Smooth muscle cell (in vitro differentiated cells): Measurements from ENCODE around the gene DNAH17. TPM values are rescaled to one million over a fixed set of nuclear protein-coding genes. Genes with fewer than 3 reads are reported as not detected.
A peak's percentile ranks its signal among the peaks of the same experiment; 100 is the strongest.

Experiments used
- DNase-seq: peaks from one replicate; lab custom pipeline; 2025; ENCODE audit not compliant: unreplicated experiment; lab: John Stamatoyannopoulos, UW
- H2AFZ ChIP-seq: fragments of 200-600 bp; sonication (generic); 2 replicates; pipeline ENCODE4 v1.6.0; 2016; ENCODE audit warnings: antibody characterized with exemption, low read depth, mild to moderate bottlenecking
- H3F3A ChIP-seq: fragments of 200-600 bp; sonication (generic); 2 replicates; pipeline ENCODE4 v1.6.0; 2017; ENCODE audit warnings: antibody characterized with exemption, low read depth
- H3K27ac ChIP-seq: fragments of 200-600 bp; sonication (generic); 2 replicates; pipeline ENCODE4 v1.5.1; 2016; ENCODE audit warnings: low read depth, mild to moderate bottlenecking
- H3K27me3 ChIP-seq: fragments of 200-600 bp; sonication (generic); 2 replicates; pipeline ENCODE4 v1.6.1; 2016; ENCODE audit warnings: low read depth, mild to moderate bottlenecking
- H3K36me3 ChIP-seq: fragments of 200-600 bp; sonication (generic); 2 replicates; pipeline ENCODE4 v1.5.1; 2016; ENCODE audit warnings: low read depth
- H3K4me1 ChIP-seq: fragments of 200-600 bp; sonication (generic); 2 replicates; pipeline ENCODE4 v1.5.1; 2016; ENCODE audit warnings: low read depth
- H3K4me2 ChIP-seq: fragments of 200-600 bp; sonication (generic); 2 replicates; pipeline ENCODE4 v1.6.0; 2016; ENCODE audit warnings: mild to moderate bottlenecking
- H3K4me3 ChIP-seq: fragments of 200-600 bp; sonication (generic); 2 replicates; pipeline ENCODE4 v1.5.1; 2016; ENCODE audit warnings: mild to moderate bottlenecking
- H3K79me2 ChIP-seq: fragments of 200-600 bp; sonication (generic); 2 replicates; pipeline ENCODE4 v1.6.0; 2016; ENCODE audit warnings: low read depth, mild to moderate bottlenecking
- H3K9ac ChIP-seq: fragments of 200-600 bp; sonication (generic); 2 replicates; pipeline ENCODE4 v1.6.0; 2016; ENCODE audit warnings: low read depth
- H3K9me3 ChIP-seq: fragments of 200-600 bp; sonication (generic); replicated peaks from 2 replicates; pipeline ENCODE4 v1.5.1; 2016; ENCODE audit warnings: low read depth
- H4K20me1 ChIP-seq: fragments of 200-600 bp; sonication (generic); 2 replicates; pipeline ENCODE4 v1.6.0; 2016; ENCODE audit warnings: low read depth
- CTCF ChIP-seq: fragments of 200-600 bp; sonication (generic); IDR thresholded peaks from 2 replicates; pipeline ENCODE4 v1.5.1; 2017; ENCODE audit warnings: borderline replicate concordance, mild to moderate bottlenecking, antibody characterized with exemption; ENCODE audit not compliant: insufficient read depth, poor library complexity, severe bottlenecking
- WGBS: methylation state at CpG from one replicate; pipeline ENCODE4 v1.1.7; 2016; ENCODE audit warnings: low lambda C conversion rate; 5-methylcytosine and 5-hydroxymethylcytosine counted together
- polyA plus RNA-seq: library from polyadenylated mRNA; unstranded; fragments of >200 nt; fragmentation: Nextera tagmentation; extraction: Ambion mirVana; gene quantifications from 2 replicates; pipeline ENCODE4 v1.2.1, GENCODE V29; 2016
- total RNA-seq: library from RNA; depleted of rRNA; stranded (reverse); fragments of >200 nt; gene quantifications from 2 replicates; pipeline ENCODE4 v1.2.3, GENCODE V29; 2014

Gene DNAH17
- total and polyA plus RNA-seq, 2 experiments from 2014 or later: 0.18 to 0.98 TPM

- no peak for TF ChIP-seq CTCF
These were observed 126.4 kb downstream of the DNAH17 start for GRCh38 chr17:78450696-78451345.

GRCh38 chr17:78449983-78450595 is 127.1 kb downstream of the DNAH17 start:
- H3K4me2 ChIP-seq: no peak overlapping the region
- H3K36me3 ChIP-seq: no peaks in the 10 kb centered on the region
- no peak overlapping the region for H3K9ac ChIP-seq
- TF ChIP-seq CTCF: no peak
- H3K27ac ChIP-seq: no peak overlapping the region
- H2AFZ ChIP-seq: no peak overlapping the region
- H3K4me1 ChIP-seq: no peaks in the 10 kb centered on the region
- no peaks in the 10 kb centered on the region for H3K79me2 ChIP-seq
- H3K27me3 ChIP-seq: no peaks in the 10 kb centered on the region
- no peak overlapping the region for H3K4me3 ChIP-seq
- 94% methylated on average over 14 of the region's 14 CpGs for WGBS
- no peaks in the 10 kb centered on the region for H3F3A ChIP-seq
- no peak for DNase-seq
- no peaks in the 10 kb centered on the region for H4K20me1 ChIP-seq
- no peaks in the 10 kb centered on the region for H3K9me3 ChIP-seq

More at GRCh38 chr17:78450696-78451345, 126.4 kb downstream of the DNAH17 start:
- no peaks in the 10 kb centered on the region for H3K4me1 ChIP-seq
- H3K4me2 ChIP-seq: no peak overlapping the region
- no peak overlapping the region for H3K27ac ChIP-seq
- H3K27me3 ChIP-seq: no peaks in the 10 kb centered on the region
- H3K36me3 ChIP-seq: no peaks in the 10 kb centered on the region
- no peak overlapping the region for H3K9ac ChIP-seq
- no peaks in the 10 kb centered on the region for H3K79me2 ChIP-seq
- no peaks in the 10 kb centered on the region for H3F3A ChIP-seq
- no peaks in the 10 kb centered on the region for H3K9me3 ChIP-seq
- DNase-seq: no peak
- 85% methylated on average over 20 of the region's 20 CpGs for WGBS
- H4K20me1 ChIP-seq: no peaks in the 10 kb centered on the region
- no peak overlapping the region for H2AFZ ChIP-seq
- no peak overlapping the region for H3K4me3 ChIP-seq

GRCh38 chr17:78448356-78448993 is 128.7 kb downstream of the DNAH17 start:
- 73% methylated on average over 5 of the region's 5 CpGs for WGBS
- Histone ChIP-seq H3K4me3 (no peak overlapping the region), H2AFZ (no peak overlapping the region)

More at GRCh38 chr17:78448356-78448993, 128.7 kb downstream of the DNAH17 start:
- no peak for DNase-seq
- no peak overlapping the region for H3K4me2 ChIP-seq
- H3K9ac ChIP-seq: no peak overlapping the region
- H3K36me3 ChIP-seq: no peaks in the 10 kb centered on the region
- no peaks in the 10 kb centered on the region for H3K4me1 ChIP-seq
- H3K9me3 ChIP-seq: no peaks in the 10 kb centered on the region
- H3K27ac ChIP-seq: no peak overlapping the region
- H3F3A ChIP-seq: no peaks in the 10 kb centered on the region
- no peaks in the 10 kb centered on the region for H3K79me2 ChIP-seq
- peak; percentile 8 for TF ChIP-seq CTCF
- no peaks in the 10 kb centered on the region for H3K27me3 ChIP-seq
- no peaks in the 10 kb centered on the region for H4K20me1 ChIP-seq
